ENCODE measurements around the gene ZGPAT. TPM values are rescaled to one million over a fixed set of nuclear protein-coding genes. Genes with fewer than 3 reads are reported as not detected.

Gene ZGPAT
- total RNA-seq, 6 experiments from 2014 or later, result 18.7 to 68.9 (median 31.9) TPM

- H3K4me1 ChIP-seq, result peaks cover 0 to 15% (median 3%) of the 10 kb centered on the region in 4 donors
- TF ChIP-seq CTCF (IDR thresholded peaks at IDR 0.05), result no peak
- no peak for TF ChIP-seq POLR2A (IDR thresholded peaks at IDR 0.05)
- DNase-seq (peak in 2 of 3 donors; percentile 18 to 41), ATAC-seq (no peak)
- H3K27me3 ChIP-seq, result no peaks in the 10 kb centered on the region
- no peak overlapping the region for H3K27ac ChIP-seq
- no CpG with 5 or more reads among the region's 11 CpGs for WGBS (ENCODE audit: insufficient coverage, low coverage, low lambda C conversion rate, missing lambda C conversion rate)
- peaks cover 0 to 24% (median 8%) of the 10 kb centered on the region in 4 donors for H3K36me3 ChIP-seq
- intact Hi-C loops (cut with DNase I), result no loop called here
- H3K4me3 ChIP-seq, result no peak overlapping the region
- H3K9me3 ChIP-seq, result no peaks in the 10 kb centered on the region
These were observed 3.7 kb upstream of the ZGPAT start for GRCh38 chr20:63703976-63704748.

- Histone ChIP-seq H3K36me3 (peaks cover 0 to 24% (median 8%) of the 10 kb centered on the region in 4 donors), H3K27me3 (no peaks in the 10 kb centered on the region), H3K27ac (no peak overlapping the region), H3K9me3 (no peaks in the 10 kb centered on the region), H3K4me1 (peaks cover 0 to 18% (median 4%) of the 10 kb centered on the region in 4 donors), H3K4me3 (no peak overlapping the region)
- ATAC-seq (no peak), DNase-seq (peak in 1 of 3 donors; percentile 42)
- intact Hi-C loops (cut with DNase I), result no loop called here
- 96% methylated on average over 4 of the region's 6 CpGs for WGBS (ENCODE audit: insufficient coverage, low coverage, low lambda C conversion rate, missing lambda C conversion rate)
- no peak for TF ChIP-seq POLR2A (IDR thresholded peaks at IDR 0.05)
- no peak for TF ChIP-seq CTCF (IDR thresholded peaks at IDR 0.05)
These were observed 3.1 kb upstream of the ZGPAT start for GRCh38 chr20:63704749-63705117.

- H3K36me3 ChIP-seq, result peaks cover 0 to 24% (median 8%) of the 10 kb centered on the region in 4 donors
- intact Hi-C loops (cut with DNase I), result no loop called here
- ATAC-seq (no peak), DNase-seq (peak in 1 of 3 donors; percentile 33)
- WGBS (ENCODE audit: insufficient coverage, low coverage, low lambda C conversion rate, missing lambda C conversion rate), result 100% methylated on average over 1 of the region's 8 CpGs
- H3K4me1 ChIP-seq, result peaks cover 0 to 18% (median 4%) of the 10 kb centered on the region in 4 donors
- no peak overlapping the region for H3K27ac ChIP-seq
- H3K9me3 ChIP-seq, result no peaks in the 10 kb centered on the region
- no peak overlapping the region for H3K4me3 ChIP-seq
- no peaks in the 10 kb centered on the region for H3K27me3 ChIP-seq
- TF ChIP-seq CTCF (IDR thresholded peaks at IDR 0.05) (no peak), POLR2A (IDR thresholded peaks at IDR 0.05) (no peak)
These were observed 2.4 kb upstream of the ZGPAT start for GRCh38 chr20:63705232-63706026.

GRCh38 chr20:63706027-63706695 is 1.7 kb upstream of the ZGPAT start:
- Histone ChIP-seq H3K36me3 (peaks cover 0 to 24% (median 8%) of the 10 kb centered on the region in 4 donors), H3K4me3 (peak overlapping the region; percentile 98 to 99 (median 99)), H3K27me3 (no peaks in the 10 kb centered on the region), H3K27ac (peak overlapping the region in 1 of 3 donors; percentile 86), H3K4me1 (peaks cover 0 to 18% (median 4%) of the 10 kb centered on the region in 4 donors), H3K9me3 (no peaks in the 10 kb centered on the region)
- no peak for TF ChIP-seq CTCF (IDR thresholded peaks at IDR 0.05)
- TF ChIP-seq POLR2A (IDR thresholded peaks at IDR 0.05), result no peak
- ATAC-seq, result no peak
- peak in 1 of 3 donors; percentile 45 for DNase-seq
- 67% methylated on average over 5 of the region's 12 CpGs for WGBS (ENCODE audit: insufficient coverage, low coverage, low lambda C conversion rate, missing lambda C conversion rate)
- intact Hi-C loops (cut with DNase I), result no loop called here

Measured in right lobe of liver (tissue), 6 donors.